B cell (primary cell): ENCODE measurements around the gene ABI2. TPM values are rescaled to one million over a fixed set of nuclear protein-coding genes. Genes with fewer than 3 reads are reported as not detected.

Experiments used
- ATAC-seq: fragments of 200-7000 bp; cut with Tn5 transposase; one replicate; pipeline ENCODE4 v1.10.0; 2021; ENCODE audit warnings: low read depth, mild to moderate bottlenecking, moderate number of reproducible peaks, moderate library complexity
- CTCF ChIA-PET: fragments of 350-600 bp; sonication (Branson Sonifier 250); formaldehyde crosslinking; loops from one replicate; lab custom pipeline; 2021; ENCODE audit warnings: antibody characterized with exemption, inconsistent platforms; lab: Charles Lee
- POLR2A ChIA-PET: fragments of 350-600 bp; sonication (Branson Sonifier 250); formaldehyde crosslinking; loops from one replicate; lab custom pipeline; 2021; ENCODE audit warnings: antibody characterized with exemption; lab: Charles Lee
- DNase-seq: peaks from one replicate; pipeline ENCODE4 v3.0.0; 2013
- H2AFZ ChIP-seq: 2 replicates; pipeline ENCODE4 v1.6.1; 2012; ENCODE audit warnings: mild to moderate bottlenecking, low read depth, low read length; ENCODE audit not compliant: insufficient read depth, poor library complexity, severe bottlenecking
- H3K27ac ChIP-seq, 2 donors: 1 replicate in 1 of 2; 2 replicates in 1 of 2; pipeline ENCODE4 v1.5.1; 2012 to 2013; ENCODE audit warnings: low read length in 2 of 2, mild to moderate bottlenecking in 2 of 2, moderate library complexity in 1 of 2
- H3K27me3 ChIP-seq, 4 experiments: fragments of 200-600 bp in 1 of 4; sonication (generic) in 1 of 4; replicated peaks in 1 of 4; 1 replicate in 2 of 4; 2 replicates in 2 of 4; pipeline versions ENCODE4 v1.6.1 to v1.7.0; 2013 to 2016; ENCODE audit warnings: low read length in 3 of 4, mild to moderate bottlenecking in 2 of 4, mixed read lengths in 1 of 4, moderate library complexity in 1 of 4; ENCODE audit not compliant: insufficient read depth in 4 of 4, control insufficient read depth in 3 of 4; ENCODE audit errors: control extremely low read depth in 1 of 4
- H3K36me3 ChIP-seq, 2 experiments: replicated peaks in 1 of 2; 1 replicate in 1 of 2; 2 replicates in 1 of 2; pipeline versions ENCODE4 v1.6.1 to v1.7.1; 2013; ENCODE audit warnings: low read length in 1 of 2; ENCODE audit not compliant: insufficient read depth in 2 of 2, control insufficient read depth in 1 of 2; ENCODE audit errors: control extremely low read depth in 1 of 2, extremely low read depth in 1 of 2
- H3K4me1 ChIP-seq, 2 donors: fragments of 200-600 bp in 1 of 2; sonication (generic) in 1 of 2; 1 replicate in 1 of 2; 2 replicates in 1 of 2; pipeline versions ENCODE4 v1.5.1 to v1.6.1; 2013 to 2017; ENCODE audit warnings: low read length in 2 of 2; ENCODE audit not compliant: control insufficient read depth in 2 of 2, insufficient read depth in 2 of 2
- H3K4me2 ChIP-seq: replicated peaks from 2 replicates; pipeline ENCODE3; 2012; ENCODE audit warnings: mild to moderate bottlenecking, low read depth, low read length; ENCODE audit not compliant: poor library complexity, severe bottlenecking
- H3K4me3 ChIP-seq, 5 experiments: fragments of 200-600 bp in 1 of 5; sonication (generic) in 1 of 5; 1 replicate in 3 of 5; 2 replicates in 2 of 5; pipeline versions ENCODE4 v1.5.1 to v1.7.0; 2011 to 2016; ENCODE audit warnings: low read length in 4 of 5, mild to moderate bottlenecking in 4 of 5, low read depth in 2 of 5, control low read depth in 1 of 5, moderate library complexity in 1 of 5; ENCODE audit not compliant: insufficient read depth in 1 of 5; ENCODE audit errors: control extremely low read depth in 1 of 5, extremely low read depth in 1 of 5
- H3K79me2 ChIP-seq: fragments of 200-600 bp; sonication (generic); one replicate; pipeline ENCODE4 v1.6.0; 2016; ENCODE audit warnings: low read length; ENCODE audit not compliant: control insufficient read depth, insufficient read depth
- H3K9ac ChIP-seq: fragments of 200-600 bp; sonication (generic); 2 replicates; pipeline ENCODE4 v1.6.1; 2017; ENCODE audit warnings: mild to moderate bottlenecking, low read length, moderate library complexity
- H3K9me3 ChIP-seq, 3 donors: one replicate each; pipeline versions ENCODE4 v1.6.1 to v1.7.1; 2013; ENCODE audit warnings: low read length in 2 of 3; ENCODE audit not compliant: control insufficient read depth in 2 of 3, insufficient read depth in 1 of 3; ENCODE audit errors: control extremely low read depth in 1 of 3
- H4K20me1 ChIP-seq: 2 replicates; pipeline ENCODE4 v1.6.0; 2012; ENCODE audit warnings: mild to moderate bottlenecking, low read length; ENCODE audit not compliant: insufficient read depth, control insufficient read depth, poor library complexity, severe bottlenecking
- H3K27ac Mint-ChIP-seq: one replicate; pipeline ENCODE4 v1.8.0; 2021; ENCODE audit warnings: mixed read lengths
- H3K27me3 Mint-ChIP-seq: one replicate; pipeline ENCODE4 v1.8.0; 2021; ENCODE audit warnings: mixed read lengths
- H3K4me1 Mint-ChIP-seq: one replicate; pipeline ENCODE4 v1.8.0; 2021; ENCODE audit warnings: mixed read lengths
- H3K4me3 Mint-ChIP-seq: one replicate; pipeline ENCODE4 v1.8.0; 2021; ENCODE audit warnings: mixed read lengths
- H3K9me3 Mint-ChIP-seq: one replicate; pipeline ENCODE4 v1.8.0; 2022; ENCODE audit warnings: mixed read lengths; ENCODE audit not compliant: insufficient read depth
- EZH2 ChIP-seq: IDR thresholded peaks from 2 replicates; pipeline ENCODE4 v1.6.1; 2012; ENCODE audit warnings: borderline replicate concordance, low read depth, mild to moderate bottlenecking, moderate library complexity, low read length; ENCODE audit not compliant: insufficient read depth, poor library complexity, severe bottlenecking
- WGBS: methylation state at CpG from one replicate; pipeline ENCODE4 v1.1.5; 2013; ENCODE audit warnings: missing lambda C conversion rate; ENCODE audit not compliant: insufficient coverage; 5-methylcytosine and 5-hydroxymethylcytosine counted together
- intact Hi-C: fragments of 100-400 bp; cut with micrococcal nuclease; formaldehyde crosslinking; loops from one replicate; pipeline ENCODE4 v1.10.0; 2022
- polyA plus RNA-seq: library from polyadenylated mRNA; depleted of rRNA; stranded (reverse); fragments of >200 nt; gene quantifications from 2 replicates; pipeline ENCODE4 v1.2.3, GENCODE V29; 2012
- total RNA-seq, 2 donors: library from RNA; stranded (reverse); fragments of 120-200 nt in 1 of 2; gene quantifications; 1 replicate in 1 of 2; 2 replicates in 1 of 2; pipeline versions ENCODE4 v1.2.3 to v1.2.4, GENCODE V29; 2013 to 2022
- TF ChIP-seq, protein P1 (sequence below): fragments of 200-600 bp; IDR thresholded peaks from one replicate; pipeline ENCODE4 v1.8.0; 2022; ENCODE audit warnings: antibody characterized with exemption, mild to moderate bottlenecking

Gene ABI2
- total and polyA plus RNA-seq, 2 donors (not counting 1 experiment from before 2014, with no cell fraction given) = 6.8 to 32.7 TPM

DNA sequence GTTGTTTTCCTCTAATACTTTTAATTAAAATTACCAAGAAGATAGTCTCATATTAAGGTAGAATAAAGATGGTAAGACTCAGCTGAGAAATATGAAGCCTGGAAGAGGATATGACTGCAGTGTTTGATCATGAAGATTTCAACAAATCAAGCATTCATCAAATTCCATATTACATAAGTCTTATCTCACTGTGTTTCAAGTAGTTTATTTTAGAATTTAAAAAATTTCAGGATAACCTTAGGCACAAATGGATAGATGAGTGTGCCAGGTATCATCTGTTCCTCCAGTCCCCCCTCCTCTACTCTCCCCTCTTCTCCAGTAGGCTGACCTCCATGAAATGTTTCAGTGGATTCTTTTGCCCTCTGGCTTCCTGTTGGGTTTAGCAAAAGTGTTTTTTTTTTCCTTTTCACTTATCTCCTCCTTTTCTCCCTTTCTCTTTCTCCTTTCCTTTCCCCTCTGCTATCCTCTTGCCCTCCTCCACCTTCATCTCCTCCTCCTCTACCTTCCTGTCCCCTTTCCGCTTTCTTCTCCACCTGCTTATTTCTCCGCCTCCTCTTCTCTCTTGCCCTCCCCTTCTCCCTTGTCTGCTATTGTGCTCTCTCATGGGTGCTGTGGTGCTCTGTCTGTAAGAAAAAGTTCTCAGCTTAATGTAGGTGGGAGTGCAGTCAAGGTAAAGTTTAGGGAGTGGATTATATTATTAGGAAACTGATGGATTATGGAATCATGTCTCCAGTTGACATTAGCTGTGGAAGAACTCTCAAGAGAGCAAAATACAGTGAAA lies 72.8 kb downstream of the ABI2 start:
- Histone ChIP-seq H3K4me2 (no peak overlapping the region), H3K9me3 (no peaks in the 10 kb centered on the region), H2AFZ (no peak overlapping the region), H3K27ac (no peak overlapping the region), H3K9ac (no peak overlapping the region), H4K20me1 (no peaks in the 10 kb centered on the region), H3K4me3 (no peak overlapping the region), H3K4me1 (no peaks in the 10 kb centered on the region), H3K36me3 (no peaks in the 10 kb centered on the region), H3K79me2 (no peaks in the 10 kb centered on the region), H3K27me3 (no peaks in the 10 kb centered on the region)
- Mint-ChIP-seq H3K9me3 (no peaks in the 10 kb centered on the region), H3K27me3 (no peaks in the 10 kb centered on the region), H3K27ac (no peak overlapping the region), H3K4me1 (no peaks in the 10 kb centered on the region), H3K4me3 (no peak overlapping the region)
- ATAC-seq (no peak), DNase-seq (no peak)
- CTCF ChIA-PET = no interaction called here
- whole genome bisulfite sequencing = no CpG with 5 or more reads among the region's 2 CpGs
- no peak for TF ChIP-seq EZH2
- TF ChIP-seq, protein P1, sequence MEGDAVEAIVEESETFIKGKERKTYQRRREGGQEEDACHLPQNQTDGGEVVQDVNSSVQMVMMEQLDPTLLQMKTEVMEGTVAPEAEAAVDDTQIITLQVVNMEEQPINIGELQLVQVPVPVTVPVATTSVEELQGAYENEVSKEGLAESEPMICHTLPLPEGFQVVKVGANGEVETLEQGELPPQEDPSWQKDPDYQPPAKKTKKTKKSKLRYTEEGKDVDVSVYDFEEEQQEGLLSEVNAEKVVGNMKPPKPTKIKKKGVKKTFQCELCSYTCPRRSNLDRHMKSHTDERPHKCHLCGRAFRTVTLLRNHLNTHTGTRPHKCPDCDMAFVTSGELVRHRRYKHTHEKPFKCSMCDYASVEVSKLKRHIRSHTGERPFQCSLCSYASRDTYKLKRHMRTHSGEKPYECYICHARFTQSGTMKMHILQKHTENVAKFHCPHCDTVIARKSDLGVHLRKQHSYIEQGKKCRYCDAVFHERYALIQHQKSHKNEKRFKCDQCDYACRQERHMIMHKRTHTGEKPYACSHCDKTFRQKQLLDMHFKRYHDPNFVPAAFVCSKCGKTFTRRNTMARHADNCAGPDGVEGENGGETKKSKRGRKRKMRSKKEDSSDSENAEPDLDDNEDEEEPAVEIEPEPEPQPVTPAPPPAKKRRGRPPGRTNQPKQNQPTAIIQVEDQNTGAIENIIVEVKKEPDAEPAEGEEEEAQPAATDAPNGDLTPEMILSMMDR = no peak
- POLR2A ChIA-PET = no interaction called here
- intact Hi-C loops = no loop called here

DNA sequence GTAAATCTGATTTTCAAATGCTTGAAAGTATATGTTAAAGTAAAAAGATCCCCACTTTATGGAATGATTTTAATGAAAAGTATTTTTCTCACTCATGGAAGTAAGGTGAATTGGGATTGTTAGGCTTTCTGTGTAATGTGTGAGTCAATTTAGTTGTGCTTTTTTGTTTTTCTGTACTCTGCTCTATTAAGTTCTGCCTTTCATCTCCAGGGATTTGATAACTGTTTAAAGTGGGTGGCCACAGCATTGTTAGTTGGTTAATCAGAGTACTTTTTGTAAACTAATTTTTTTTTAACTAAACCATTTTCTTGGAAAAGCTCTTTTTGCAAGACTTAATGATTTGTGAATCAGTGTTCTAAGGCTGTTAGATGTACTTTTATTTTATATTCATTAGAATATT lies 76.8 kb downstream of the ABI2 start:
- no peak for TF ChIP-seq EZH2
- TF ChIP-seq, protein P1 = no peak
- CTCF ChIA-PET = no interaction called here
- Mint-ChIP-seq H3K4me3 (no peak overlapping the region), H3K27me3 (no peaks in the 10 kb centered on the region), H3K27ac (no peak overlapping the region), H3K4me1 (no peaks in the 10 kb centered on the region), H3K9me3 (no peaks in the 10 kb centered on the region)
- Histone ChIP-seq H3K4me3 (no peak overlapping the region), H3K27ac (no peak overlapping the region), H3K4me2 (no peak overlapping the region), H3K4me1 (no peaks in the 10 kb centered on the region), H3K36me3 (no peaks in the 10 kb centered on the region), H4K20me1 (no peaks in the 10 kb centered on the region), H3K9me3 (no peaks in the 10 kb centered on the region), H3K9ac (no peak overlapping the region), H3K27me3 (no peaks in the 10 kb centered on the region), H3K79me2 (no peaks in the 10 kb centered on the region), H2AFZ (no peak overlapping the region)
- POLR2A ChIA-PET = no interaction called here
- no peak for ATAC-seq
- DNase-seq = no peak
- intact Hi-C loops = no loop called here
